Nephron (organoid): ENCODE data around the gene THADA.
"Not testable (repeated sequence)": the region's sequence is repeated elsewhere in the genome, so short reads cannot be mapped to it uniquely, and the experiment has no call there.

Source experiments
- H3K27ac Mint-ChIP-seq, 3 experiments: 2 replicates each; pipeline ENCODE4 v1.8.0; 2020; ENCODE audit warnings: mixed read lengths in 3 of 3, mild to moderate bottlenecking in 2 of 3, moderate library complexity in 1 of 3
- H3K27me3 Mint-ChIP-seq: 2 replicates; pipeline ENCODE4 v1.8.0; 2021; ENCODE audit warnings: low read depth, mild to moderate bottlenecking, moderate library complexity, mixed read lengths
- H3K36me3 Mint-ChIP-seq: 2 replicates; pipeline ENCODE4 v1.8.0; 2020; ENCODE audit warnings: low read depth, mixed read lengths
- H3K4me1 Mint-ChIP-seq: 2 replicates; pipeline ENCODE4 v1.8.0; 2020; ENCODE audit warnings: mixed read lengths
- H3K4me3 Mint-ChIP-seq, 3 experiments: 2 replicates each; pipeline ENCODE4 v1.8.0; 2020; ENCODE audit warnings: mild to moderate bottlenecking in 3 of 3, mixed read lengths in 3 of 3, moderate library complexity in 2 of 3
- H3K9me3 Mint-ChIP-seq: 2 replicates; pipeline ENCODE4 v1.8.0; 2020; ENCODE audit warnings: mixed read lengths
- TF ChIP-seq, protein P1 (sequence below), 3 experiments: fragments of 200-600 bp; sonication (generic); IDR thresholded peaks; one replicate each; pipeline ENCODE4 v1.5.0; 2021; ENCODE audit warnings: antibody characterized with exemption in 3 of 3; ENCODE audit not compliant: unreplicated experiment in 3 of 3

THADA gene

DNA sequence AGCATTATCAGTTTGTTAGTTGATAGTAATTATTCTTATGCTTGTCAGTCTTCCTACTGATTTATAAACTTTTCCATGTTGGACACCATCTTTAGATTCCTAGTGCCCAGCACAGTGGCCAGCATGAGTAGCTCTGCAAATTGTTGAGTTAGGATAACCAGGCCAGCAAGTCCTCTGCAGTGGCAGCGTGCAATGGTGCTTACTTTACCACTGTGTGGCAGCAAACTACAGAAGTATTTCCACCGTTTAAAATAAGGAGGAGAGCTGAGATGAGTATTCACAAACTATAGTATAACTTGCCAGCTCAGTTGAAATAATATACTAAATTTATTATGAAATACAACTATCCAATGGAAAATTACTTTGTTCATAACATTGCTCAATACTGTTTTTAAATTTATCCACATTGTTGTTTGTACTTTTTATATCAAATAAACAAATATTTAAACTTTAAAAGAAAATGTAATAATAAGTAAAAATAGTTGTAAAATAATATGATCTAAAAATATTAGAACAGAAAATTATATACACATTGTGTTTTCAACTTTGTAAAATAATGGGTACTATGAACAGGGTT lies 9.3 kb upstream of the THADA start:
- Mint-ChIP-seq H3K4me1 (no peaks in the 10 kb centered on the region), H3K27me3 (no peaks in the 10 kb centered on the region), H3K4me3 (no peak overlapping the region), H3K9me3 (no peaks in the 10 kb centered on the region), H3K36me3 (no peaks in the 10 kb centered on the region), H3K27ac (no peak overlapping the region)
- TF ChIP-seq, protein P1, sequence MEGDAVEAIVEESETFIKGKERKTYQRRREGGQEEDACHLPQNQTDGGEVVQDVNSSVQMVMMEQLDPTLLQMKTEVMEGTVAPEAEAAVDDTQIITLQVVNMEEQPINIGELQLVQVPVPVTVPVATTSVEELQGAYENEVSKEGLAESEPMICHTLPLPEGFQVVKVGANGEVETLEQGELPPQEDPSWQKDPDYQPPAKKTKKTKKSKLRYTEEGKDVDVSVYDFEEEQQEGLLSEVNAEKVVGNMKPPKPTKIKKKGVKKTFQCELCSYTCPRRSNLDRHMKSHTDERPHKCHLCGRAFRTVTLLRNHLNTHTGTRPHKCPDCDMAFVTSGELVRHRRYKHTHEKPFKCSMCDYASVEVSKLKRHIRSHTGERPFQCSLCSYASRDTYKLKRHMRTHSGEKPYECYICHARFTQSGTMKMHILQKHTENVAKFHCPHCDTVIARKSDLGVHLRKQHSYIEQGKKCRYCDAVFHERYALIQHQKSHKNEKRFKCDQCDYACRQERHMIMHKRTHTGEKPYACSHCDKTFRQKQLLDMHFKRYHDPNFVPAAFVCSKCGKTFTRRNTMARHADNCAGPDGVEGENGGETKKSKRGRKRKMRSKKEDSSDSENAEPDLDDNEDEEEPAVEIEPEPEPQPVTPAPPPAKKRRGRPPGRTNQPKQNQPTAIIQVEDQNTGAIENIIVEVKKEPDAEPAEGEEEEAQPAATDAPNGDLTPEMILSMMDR (IDR thresholded peaks at IDR 0.05; ENCODE audit: unreplicated experiment in 3 of 3), result peak; percentile 63 to 65 (median 65)

DNA sequence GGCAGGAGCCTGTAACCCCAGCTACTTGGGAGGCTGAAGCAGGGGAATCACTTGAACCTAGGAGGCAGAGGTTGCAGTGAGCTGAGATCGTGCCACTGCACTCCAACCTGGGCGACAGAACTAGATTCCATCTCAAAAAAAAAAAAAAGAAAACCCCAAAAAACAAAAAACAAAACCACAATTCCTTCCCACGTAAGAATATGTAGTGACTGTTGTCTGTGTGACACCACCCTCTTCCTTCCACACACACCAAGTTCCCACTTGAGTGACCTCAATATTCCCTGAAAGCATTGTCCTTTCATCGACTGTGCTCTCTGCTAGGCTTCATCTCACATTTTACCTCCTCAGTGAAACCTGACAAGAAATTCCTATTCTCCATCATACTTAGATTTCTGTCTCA lies 8.8 kb upstream of the THADA start:
- Mint-ChIP-seq H3K36me3 (no peaks in the 10 kb centered on the region), H3K4me1 (no peaks in the 10 kb centered on the region), H3K9me3 (no peaks in the 10 kb centered on the region), H3K27ac (no peak overlapping the region), H3K27me3 (peaks cover 3% of the 10 kb centered on the region), H3K4me3 (no peak overlapping the region)
- TF ChIP-seq, protein P1 (IDR thresholded peaks at IDR 0.05; ENCODE audit: unreplicated experiment in 3 of 3), result no peak

DNA sequence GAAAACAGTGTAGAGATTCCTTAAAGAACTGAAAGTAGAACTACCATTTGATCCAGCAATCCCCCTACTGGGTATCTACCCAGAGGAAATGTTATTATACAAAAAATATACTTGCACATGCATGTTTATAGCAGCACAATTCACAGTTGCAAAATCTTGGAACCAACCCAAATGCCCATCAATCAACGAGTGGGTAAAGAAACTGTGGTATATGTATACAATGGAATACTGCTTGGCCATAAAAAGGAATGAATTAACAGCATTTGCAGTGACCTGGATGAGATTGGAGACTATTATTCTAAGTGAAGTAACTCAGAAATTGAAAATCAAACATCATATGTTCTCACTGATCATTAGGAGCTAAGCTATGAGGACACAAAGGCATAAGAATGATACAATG lies 4.8 kb upstream of the THADA start:
- not testable (repeated sequence) for H3K9me3 Mint-ChIP-seq, H3K36me3 Mint-ChIP-seq, H3K27me3 Mint-ChIP-seq, H3K27ac Mint-ChIP-seq, H3K4me3 Mint-ChIP-seq
- H3K4me1 Mint-ChIP-seq, result peaks cover 12% of the 10 kb centered on the region

DNA sequence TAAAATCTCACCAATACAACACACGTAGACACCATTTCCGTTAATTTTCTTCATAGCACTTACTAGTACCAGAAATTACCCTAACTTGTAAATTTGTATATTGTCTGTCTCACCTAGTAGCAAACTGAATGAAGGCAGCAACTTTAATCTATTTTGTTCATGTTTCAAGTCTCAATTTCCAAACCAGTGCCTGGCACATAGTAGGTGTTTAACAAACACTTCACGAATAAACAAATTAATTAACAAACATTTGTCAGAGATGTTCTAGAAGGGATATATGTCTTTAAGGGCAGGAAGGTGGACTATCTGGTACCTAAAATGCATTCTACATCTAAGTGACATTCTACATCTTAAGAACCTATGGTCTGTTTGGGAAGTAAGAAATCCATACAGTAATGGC lies 963 bp downstream of the THADA start:
- Mint-ChIP-seq H3K36me3 (peaks cover 3% of the 10 kb centered on the region), H3K27ac (peak overlapping the region; percentile 98 to 99 (median 99)), H3K9me3 (no peaks in the 10 kb centered on the region), H3K4me1 (peaks cover 31% of the 10 kb centered on the region), H3K4me3 (peak overlapping the region; percentile 89 to 97 (median 96)), H3K27me3 (peaks cover 4% of the 10 kb centered on the region)
- TF ChIP-seq, protein P1 (IDR thresholded peaks at IDR 0.05; ENCODE audit: unreplicated experiment in 3 of 3), result no peak

DNA sequence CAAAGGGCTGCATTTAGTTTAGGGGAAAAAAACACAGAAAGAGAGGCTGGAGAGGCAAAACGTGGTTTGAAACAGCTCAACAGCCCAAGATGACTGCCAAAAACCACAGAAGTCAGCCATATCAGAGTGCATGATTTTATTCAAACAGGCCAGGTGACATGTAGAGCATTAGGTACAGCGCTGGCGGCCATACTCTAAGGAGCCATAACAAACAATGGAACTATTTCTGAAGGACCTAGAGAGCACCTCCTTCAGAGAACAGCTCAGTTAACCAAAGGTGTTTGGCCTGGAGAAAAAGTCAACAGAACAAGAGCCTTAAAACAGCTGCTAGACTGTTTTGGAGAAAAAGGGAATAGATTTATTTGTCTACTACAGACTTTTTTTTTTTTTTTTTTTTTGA lies 2.6 kb downstream of the THADA start:
- Mint-ChIP-seq H3K4me3 (peak overlapping the region; percentile 67 to 74 (median 69)), H3K4me1 (peaks cover 31% of the 10 kb centered on the region), H3K27ac (no peak overlapping the region), H3K36me3 (peaks cover 14% of the 10 kb centered on the region), H3K27me3 (no peaks in the 10 kb centered on the region), H3K9me3 (no peaks in the 10 kb centered on the region)
- TF ChIP-seq, protein P1 (IDR thresholded peaks at IDR 0.05; ENCODE audit: unreplicated experiment in 3 of 3), result no peak

DNA sequence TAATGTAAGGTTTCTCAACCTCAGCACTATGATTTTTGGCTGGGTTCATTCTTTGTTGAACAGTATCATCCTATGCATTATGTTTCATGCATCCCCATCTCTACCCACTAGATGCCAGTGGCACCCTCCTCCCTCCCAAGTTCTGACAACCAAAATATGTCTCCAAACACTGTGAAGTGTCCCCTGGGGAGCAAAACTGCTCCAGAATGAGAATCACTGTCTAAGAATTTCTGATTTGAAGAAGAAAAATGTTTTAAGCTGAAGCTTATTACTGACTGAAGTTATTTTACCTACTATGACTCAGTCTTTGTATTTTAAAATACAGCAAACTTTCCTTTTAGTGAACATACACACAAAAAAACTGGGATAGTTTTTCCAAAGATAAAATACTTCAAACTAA lies 3.4 kb downstream of the THADA start:
- peaks cover 31% of the 10 kb centered on the region for H3K4me1 Mint-ChIP-seq
- H3K4me3 Mint-ChIP-seq, result no peak overlapping the region
- no peaks in the 10 kb centered on the region for H3K27me3 Mint-ChIP-seq
- no peaks in the 10 kb centered on the region for H3K9me3 Mint-ChIP-seq
- TF ChIP-seq, protein P1 (IDR thresholded peaks at IDR 0.05; ENCODE audit: unreplicated experiment in 3 of 3), result no peak
- peaks cover 22% of the 10 kb centered on the region for H3K36me3 Mint-ChIP-seq
- no peak overlapping the region for H3K27ac Mint-ChIP-seq
